ENCODE measurements around the gene PRR35. TPM values are rescaled to one million over a fixed set of nuclear protein-coding genes. Genes with fewer than 3 reads are reported as not detected.

PRR35 gene
- total and polyA plus RNA-seq, 4 donors, result not detected

DNA sequence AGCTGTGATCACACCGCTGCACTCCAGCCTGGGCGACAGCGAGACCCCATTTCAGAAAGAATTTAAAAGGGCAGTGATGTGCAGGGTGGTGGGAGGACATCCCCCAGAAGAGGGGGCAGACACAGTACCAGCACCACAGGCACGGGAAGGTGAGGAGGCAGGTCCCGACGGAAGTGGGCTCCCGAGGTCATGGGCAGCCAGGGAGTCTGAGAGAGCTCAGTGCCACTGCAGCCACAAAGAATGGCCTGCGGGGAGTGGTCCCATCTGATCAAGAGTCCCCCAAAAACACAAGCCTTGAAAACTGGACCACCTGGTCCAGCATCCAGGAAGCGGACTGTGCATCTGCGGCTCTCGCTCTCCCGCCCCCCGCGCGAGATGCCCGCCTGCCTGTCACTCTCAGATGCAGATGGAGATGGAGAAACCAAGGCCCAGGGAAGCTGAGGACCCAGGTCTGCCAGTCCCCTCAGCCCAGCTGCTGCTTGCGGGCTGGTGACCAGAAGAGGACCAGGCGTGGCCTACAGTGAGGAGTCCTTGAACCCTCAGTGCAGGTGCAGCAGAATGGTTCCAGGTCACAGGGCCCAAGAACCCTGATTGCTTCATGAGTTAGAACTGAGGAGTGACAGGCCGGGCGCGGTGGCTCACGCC is 37.0 kb upstream of the PRR35 start:
- Histone ChIP-seq H3K9ac (ENCODE audit: insufficient read depth in 1 of 2, low read length in 2 of 2) (no peak overlapping the region), H3K27ac (ENCODE audit: low read depth in 1 of 2, low read length in 1 of 2) (no peak overlapping the region), H3K36me3 (ENCODE audit: control insufficient read depth in 4 of 4, insufficient read depth in 4 of 4, low read length in 4 of 4) (peaks cover 0 to 23% (median 11%) of the 10 kb centered on the region in 4 donors), H3K27me3 (ENCODE audit: control insufficient read depth in 3 of 3, insufficient read depth in 3 of 3, low read length in 2 of 3) (no peaks in the 10 kb centered on the region), H3K4me1 (ENCODE audit: control insufficient read depth in 5 of 5, insufficient read depth in 5 of 5, low read length in 5 of 5) (peaks cover 0 to 15% (median 11%) of the 10 kb centered on the region in 5 donors), H3K9me3 (ENCODE audit: control insufficient read depth in 4 of 4, insufficient read depth in 3 of 4, low read length in 3 of 4) (no peaks in the 10 kb centered on the region), H3K4me3 (no peak overlapping the region)
- ATAC-seq (ENCODE audit: insufficient read depth, low FRiP score), result no peak
- DNase-seq, result no peak
- WGBS, 2 donors, result 94 to 95% methylated on average over 22 of the region's 22 CpGs
- TF ChIP-seq, protein P1, sequence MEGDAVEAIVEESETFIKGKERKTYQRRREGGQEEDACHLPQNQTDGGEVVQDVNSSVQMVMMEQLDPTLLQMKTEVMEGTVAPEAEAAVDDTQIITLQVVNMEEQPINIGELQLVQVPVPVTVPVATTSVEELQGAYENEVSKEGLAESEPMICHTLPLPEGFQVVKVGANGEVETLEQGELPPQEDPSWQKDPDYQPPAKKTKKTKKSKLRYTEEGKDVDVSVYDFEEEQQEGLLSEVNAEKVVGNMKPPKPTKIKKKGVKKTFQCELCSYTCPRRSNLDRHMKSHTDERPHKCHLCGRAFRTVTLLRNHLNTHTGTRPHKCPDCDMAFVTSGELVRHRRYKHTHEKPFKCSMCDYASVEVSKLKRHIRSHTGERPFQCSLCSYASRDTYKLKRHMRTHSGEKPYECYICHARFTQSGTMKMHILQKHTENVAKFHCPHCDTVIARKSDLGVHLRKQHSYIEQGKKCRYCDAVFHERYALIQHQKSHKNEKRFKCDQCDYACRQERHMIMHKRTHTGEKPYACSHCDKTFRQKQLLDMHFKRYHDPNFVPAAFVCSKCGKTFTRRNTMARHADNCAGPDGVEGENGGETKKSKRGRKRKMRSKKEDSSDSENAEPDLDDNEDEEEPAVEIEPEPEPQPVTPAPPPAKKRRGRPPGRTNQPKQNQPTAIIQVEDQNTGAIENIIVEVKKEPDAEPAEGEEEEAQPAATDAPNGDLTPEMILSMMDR (IDR thresholded peaks at IDR 0.05; ENCODE audit: control extremely low read depth, extremely low read depth), result no peak

DNA sequence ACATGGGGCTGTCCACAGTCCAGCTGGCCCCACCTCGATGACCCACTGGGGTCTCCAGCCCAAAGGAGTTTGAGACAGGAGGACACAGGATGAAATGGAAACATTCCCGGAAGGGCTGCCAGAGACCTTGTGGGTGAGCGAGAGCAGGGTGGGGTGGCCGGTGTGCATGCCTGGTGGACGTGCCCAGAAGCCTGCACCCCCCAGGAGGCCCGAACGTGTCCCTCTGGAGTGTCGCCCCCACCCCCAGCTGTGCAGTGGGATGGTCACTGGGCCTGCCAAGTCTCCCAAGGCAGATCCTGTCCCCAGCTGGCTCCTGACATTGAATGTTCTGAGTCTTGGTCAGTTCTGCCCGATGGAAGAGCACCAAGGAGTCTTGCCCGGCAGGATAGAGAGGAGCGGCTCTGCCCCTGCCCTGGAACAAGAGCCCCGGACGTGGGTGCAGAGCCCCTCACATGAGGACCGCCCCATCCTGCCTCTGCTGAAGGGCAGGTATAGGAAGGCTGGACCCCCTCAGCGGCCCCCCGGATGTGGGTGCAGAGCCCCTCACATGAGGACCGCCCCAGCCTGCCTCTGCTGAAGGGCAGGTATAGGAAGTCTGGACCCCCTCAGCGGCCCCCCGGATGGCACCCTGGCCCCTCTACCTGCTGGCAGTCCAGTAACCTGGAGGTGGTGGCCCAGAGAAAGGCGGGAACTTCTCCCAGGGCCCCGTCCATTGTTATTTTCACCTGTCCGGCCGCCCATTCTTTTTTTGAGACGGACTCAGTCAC is 35.7 kb upstream of the PRR35 start:
- WGBS, 2 donors, result 81 to 89% methylated on average over 24 of the region's 24 CpGs
- Histone ChIP-seq H3K9ac (ENCODE audit: insufficient read depth in 1 of 2, low read length in 2 of 2) (no peak overlapping the region), H3K4me3 (no peak overlapping the region), H3K9me3 (ENCODE audit: control insufficient read depth in 4 of 4, insufficient read depth in 3 of 4, low read length in 3 of 4) (no peaks in the 10 kb centered on the region), H3K27me3 (ENCODE audit: control insufficient read depth in 3 of 3, insufficient read depth in 3 of 3, low read length in 2 of 3) (no peaks in the 10 kb centered on the region), H3K4me1 (ENCODE audit: control insufficient read depth in 5 of 5, insufficient read depth in 5 of 5, low read length in 5 of 5) (peaks cover 0 to 25% (median 18%) of the 10 kb centered on the region in 5 donors), H3K27ac (ENCODE audit: low read depth in 1 of 2, low read length in 1 of 2) (no peak overlapping the region), H3K36me3 (ENCODE audit: control insufficient read depth in 4 of 4, insufficient read depth in 4 of 4, low read length in 4 of 4) (peaks cover 0 to 14% (median 8%) of the 10 kb centered on the region in 4 donors)
- TF ChIP-seq, protein P1 (IDR thresholded peaks at IDR 0.05; ENCODE audit: control extremely low read depth, extremely low read depth), result no peak
- ATAC-seq (ENCODE audit: insufficient read depth, low FRiP score) (no peak), DNase-seq (no peak)

DNA sequence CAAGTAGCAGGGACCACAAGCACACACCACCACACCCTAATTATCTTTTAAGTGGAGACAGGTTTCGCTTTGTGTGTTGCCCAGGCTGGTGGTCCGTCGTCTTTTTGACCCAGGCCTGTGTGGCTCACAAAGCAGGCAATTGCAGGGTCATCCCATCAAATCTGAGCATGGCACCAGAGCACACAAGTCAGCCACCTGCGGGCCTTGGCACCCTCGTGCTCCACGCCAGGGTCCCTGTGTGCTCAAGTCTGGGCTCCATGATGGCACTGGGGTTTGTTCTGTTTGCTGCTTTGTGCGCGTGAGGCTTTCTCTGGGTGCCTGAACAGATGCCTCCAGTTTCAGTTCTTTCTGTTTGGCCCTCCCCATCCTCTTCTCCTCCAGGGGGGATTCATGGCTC is 35.1 kb upstream of the PRR35 start:
- ATAC-seq (ENCODE audit: insufficient read depth, low FRiP score) (no peak), DNase-seq (no peak)
- H3K4me3 ChIP-seq, result no peak overlapping the region
- TF ChIP-seq, protein P1 (IDR thresholded peaks at IDR 0.05; ENCODE audit: control extremely low read depth, extremely low read depth), result no peak
- H3K27ac ChIP-seq (ENCODE audit: low read depth in 1 of 2, low read length in 1 of 2), result no peak overlapping the region
- H3K4me1 ChIP-seq (ENCODE audit: control insufficient read depth in 5 of 5, insufficient read depth in 5 of 5, low read length in 5 of 5), result peaks cover 0 to 30% (median 22%) of the 10 kb centered on the region in 5 donors
- no peak overlapping the region for H3K9ac ChIP-seq (ENCODE audit: insufficient read depth in 1 of 2, low read length in 2 of 2)
- H3K27me3 ChIP-seq (ENCODE audit: control insufficient read depth in 3 of 3, insufficient read depth in 3 of 3, low read length in 2 of 3), result no peaks in the 10 kb centered on the region
- WGBS, 2 donors, result 94% methylated on average over 8 of the region's 8 CpGs
- no peaks in the 10 kb centered on the region for H3K9me3 ChIP-seq (ENCODE audit: control insufficient read depth in 4 of 4, insufficient read depth in 3 of 4, low read length in 3 of 4)
- peaks cover 0 to 8% (median 6%) of the 10 kb centered on the region in 4 donors for H3K36me3 ChIP-seq (ENCODE audit: control insufficient read depth in 4 of 4, insufficient read depth in 4 of 4, low read length in 4 of 4)

Measured in lung (tissue), 12 donors.